Panc1 (cell line): ENCODE measurements around the gene SDK1. TPM values are rescaled to one million over a fixed set of nuclear protein-coding genes. Genes with fewer than 3 reads are reported as not detected.

Experiments
- ATAC-seq: fragments of 200-7000 bp; cut with Tn5 transposase; 2 replicates; pipeline ENCODE4 v1.9.1; 2020; ENCODE audit warnings: mild to moderate bottlenecking, moderate library complexity
- BruUV-seq: library from RNA; stranded (reverse); fragments of 400-500 nt; replicated peaks from 2 replicates; lab custom pipeline; 2021; lab: Mats Ljungman, UMichigan
- CTCF ChIA-PET: fragments of 300-600 bp; sonication (Branson Sonifier 250); formaldehyde crosslinking; loops from one replicate; lab custom pipeline; 2022; ENCODE audit warnings: antibody characterized with exemption; lab: Charles Lee
- POLR2A ChIA-PET: fragments of 300-600 bp; sonication (Branson Sonifier 250); formaldehyde crosslinking; loops from one replicate; lab custom pipeline; 2022; ENCODE audit warnings: antibody characterized with exemption; lab: Charles Lee
- DNase-seq: peaks from one replicate; pipeline ENCODE4 v3.0.0-alpha.2; 2010; ENCODE audit warnings: low read depth, low spot score
- H3K27ac ChIP-seq: 2 replicates; pipeline ENCODE4 v1.5.1; 2011; ENCODE audit warnings: mild to moderate bottlenecking, low read length, inconsistent platforms
- H3K27me3 ChIP-seq: fragments of 200-500 bp; sonication (Bioruptor generic); 2 replicates; pipeline ENCODE4 v1.6.0; 2014; ENCODE audit warnings: low read length, inconsistent platforms; ENCODE audit not compliant: control insufficient read depth, insufficient read depth
- H3K36me3 ChIP-seq: fragments of 200-500 bp; sonication (Bioruptor generic); 2 replicates; pipeline ENCODE4 v1.5.1; 2014; ENCODE audit warnings: inconsistent platforms, mild to moderate bottlenecking, low read length, moderate library complexity; ENCODE audit not compliant: control insufficient read depth, insufficient read depth
- H3K4me1 ChIP-seq: 2 replicates; pipeline ENCODE4 v1.5.1; 2011; ENCODE audit warnings: inconsistent platforms, mild to moderate bottlenecking, low read length, moderate library complexity; ENCODE audit not compliant: control insufficient read depth, insufficient read depth
- H3K4me3 ChIP-seq, 2 experiments: 2 replicates each; pipeline ENCODE4 v1.5.1; 2011 to 2012; ENCODE audit warnings: low read depth in 2 of 2, low read length in 2 of 2, mild to moderate bottlenecking in 2 of 2, inconsistent platforms in 1 of 2, moderate library complexity in 1 of 2
- H3K9me3 ChIP-seq: fragments of 200-500 bp; sonication (Bioruptor generic); 2 replicates; pipeline ENCODE4 v1.5.1; 2014; ENCODE audit warnings: low read depth, mild to moderate bottlenecking, inconsistent platforms, low read length, moderate library complexity; ENCODE audit not compliant: control insufficient read depth, insufficient read depth
- CTCF ChIP-seq: fragments of 450-650 bp; IDR thresholded peaks from 2 replicates; pipeline ENCODE4 v1.5.1; 2017; ENCODE audit warnings: mild to moderate bottlenecking
- POLR2AphosphoS5 ChIP-seq: IDR thresholded peaks from 2 replicates; pipeline ENCODE4 v1.6.1; 2012; ENCODE audit warnings: mild to moderate bottlenecking, low read depth, low read length, moderate library complexity
- SIN3A ChIP-seq: IDR thresholded peaks from 2 replicates; pipeline ENCODE4 v1.6.1; 2012; ENCODE audit warnings: low read depth, mild to moderate bottlenecking, low read length, moderate library complexity, borderline replicate concordance; ENCODE audit not compliant: insufficient read depth
- TCF7L2 ChIP-seq: IDR thresholded peaks from 2 replicates; pipeline ENCODE4 v1.6.1; 2011; ENCODE audit warnings: mild to moderate bottlenecking, low read depth, low read length, inconsistent platforms
- in situ Hi-C: cut with HindIII; loops from 2 replicates; pipeline ENCODE4 v1.10.0; 2016; ENCODE audit warnings: low sequenced_read_pairs, low pct_unique_long_range_greater_than_20kb
- intact Hi-C: fragments of 100-400 bp; cut with micrococcal nuclease; formaldehyde crosslinking; loops from one replicate; pipeline ENCODE4 v1.10.0; 2022; ENCODE audit not compliant: unreplicated experiment
- total RNA-seq: library from RNA; stranded (reverse); gene quantifications from one replicate; pipeline ENCODE4 v1.2.1, GENCODE V29; 2021; ENCODE audit not compliant: unreplicated experiment
- TF ChIP-seq, protein P1 (sequence below), 2 experiments: IDR thresholded peaks; 2 replicates each; pipeline ENCODE4 v1.6.1; 2011 to 2012; ENCODE audit warnings: low read depth in 2 of 2, control low read depth in 1 of 2, low read length in 1 of 2, mild to moderate bottlenecking in 1 of 2, moderate library complexity in 1 of 2; ENCODE audit not compliant: insufficient read depth in 1 of 2

Gene SDK1
- total RNA-seq, 1 experiment from 2014 or later: 47.4 TPM

- intact Hi-C loops: no loop called here
- CTCF ChIA-PET: no interaction called here
- no peak for ATAC-seq
- Histone ChIP-seq H3K4me3 (no peak overlapping the region), H3K27me3 (no peaks in the 10 kb centered on the region), H3K4me1 (peaks cover 9% of the 10 kb centered on the region), H3K9me3 (no peaks in the 10 kb centered on the region), H3K27ac (no peak overlapping the region), H3K36me3 (no peaks in the 10 kb centered on the region)
- POLR2A ChIA-PET: interaction anchor here (0.7 kb wide), 1 partner anchor 42 kb away, joined by 3 read pairs; no protein-coding TSS in a partner anchor
- in situ Hi-C loops: no loop called here
- TF ChIP-seq SIN3A: no peak
- TF ChIP-seq POLR2AphosphoS5: no peak
- no peak for TF ChIP-seq TCF7L2
- TF ChIP-seq, protein P1, sequence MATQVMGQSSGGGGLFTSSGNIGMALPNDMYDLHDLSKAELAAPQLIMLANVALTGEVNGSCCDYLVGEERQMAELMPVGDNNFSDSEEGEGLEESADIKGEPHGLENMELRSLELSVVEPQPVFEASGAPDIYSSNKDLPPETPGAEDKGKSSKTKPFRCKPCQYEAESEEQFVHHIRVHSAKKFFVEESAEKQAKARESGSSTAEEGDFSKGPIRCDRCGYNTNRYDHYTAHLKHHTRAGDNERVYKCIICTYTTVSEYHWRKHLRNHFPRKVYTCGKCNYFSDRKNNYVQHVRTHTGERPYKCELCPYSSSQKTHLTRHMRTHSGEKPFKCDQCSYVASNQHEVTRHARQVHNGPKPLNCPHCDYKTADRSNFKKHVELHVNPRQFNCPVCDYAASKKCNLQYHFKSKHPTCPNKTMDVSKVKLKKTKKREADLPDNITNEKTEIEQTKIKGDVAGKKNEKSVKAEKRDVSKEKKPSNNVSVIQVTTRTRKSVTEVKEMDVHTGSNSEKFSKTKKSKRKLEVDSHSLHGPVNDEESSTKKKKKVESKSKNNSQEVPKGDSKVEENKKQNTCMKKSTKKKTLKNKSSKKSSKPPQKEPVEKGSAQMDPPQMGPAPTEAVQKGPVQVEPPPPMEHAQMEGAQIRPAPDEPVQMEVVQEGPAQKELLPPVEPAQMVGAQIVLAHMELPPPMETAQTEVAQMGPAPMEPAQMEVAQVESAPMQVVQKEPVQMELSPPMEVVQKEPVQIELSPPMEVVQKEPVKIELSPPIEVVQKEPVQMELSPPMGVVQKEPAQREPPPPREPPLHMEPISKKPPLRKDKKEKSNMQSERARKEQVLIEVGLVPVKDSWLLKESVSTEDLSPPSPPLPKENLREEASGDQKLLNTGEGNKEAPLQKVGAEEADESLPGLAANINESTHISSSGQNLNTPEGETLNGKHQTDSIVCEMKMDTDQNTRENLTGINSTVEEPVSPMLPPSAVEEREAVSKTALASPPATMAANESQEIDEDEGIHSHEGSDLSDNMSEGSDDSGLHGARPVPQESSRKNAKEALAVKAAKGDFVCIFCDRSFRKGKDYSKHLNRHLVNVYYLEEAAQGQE (IDR thresholded peaks at IDR 0.05; ENCODE audit: insufficient read depth in 1 of 2, low read depth in 2 of 2, low read length in 1 of 2): no peak
- TF ChIP-seq CTCF: no peak
- no peak for DNase-seq
- no TSS peak for BruUV-seq
Observed at GRCh38 chr7:3924277-3924676, 623.2 kb downstream of the SDK1 start.

DNA sequence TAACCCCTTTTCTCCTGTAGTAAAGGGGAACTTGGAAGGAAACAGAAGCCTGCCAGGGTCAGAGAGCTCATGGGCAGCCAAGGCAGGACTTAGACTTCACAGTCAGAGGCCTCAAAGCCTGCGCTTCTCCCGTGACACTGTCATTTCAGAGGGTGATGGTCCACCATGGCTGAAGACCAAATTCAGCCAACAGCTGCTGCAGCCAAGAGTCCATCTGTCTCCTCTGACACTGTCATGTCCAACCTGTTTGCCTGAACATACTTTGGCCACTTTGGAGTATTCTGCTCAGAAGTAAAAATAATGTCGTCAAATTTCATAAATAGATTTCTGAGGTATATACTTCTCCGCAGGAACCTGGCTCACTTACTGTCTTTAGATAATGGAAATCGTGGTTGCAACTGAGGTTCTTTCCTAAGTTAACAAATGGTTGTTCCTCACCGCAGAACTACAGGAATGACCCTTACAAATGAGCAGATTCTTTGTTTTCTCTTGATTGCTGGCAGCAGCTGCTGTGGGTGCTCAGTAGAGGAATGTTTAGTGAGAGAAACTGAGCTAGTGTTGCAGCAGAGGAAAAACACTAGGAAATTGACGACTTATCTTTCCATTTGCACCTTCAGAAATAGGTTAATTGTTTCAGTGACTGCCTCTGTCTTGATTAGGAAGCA is 626.5 kb downstream of the SDK1 start:
- CTCF ChIA-PET: no interaction called here
- in situ Hi-C loops: no loop called here

More for the DNA sequence above, 626.5 kb downstream of the SDK1 start:
- H3K4me1 ChIP-seq: peaks cover 1% of the 10 kb centered on the region
- no peaks in the 10 kb centered on the region for H3K9me3 ChIP-seq
- DNase-seq: no peak
- H3K36me3 ChIP-seq: no peaks in the 10 kb centered on the region
- TF ChIP-seq, protein P1 (IDR thresholded peaks at IDR 0.05; ENCODE audit: insufficient read depth in 1 of 2, low read depth in 2 of 2, low read length in 1 of 2): no peak
- TF ChIP-seq TCF7L2 (no peak), CTCF (no peak), SIN3A (no peak), POLR2AphosphoS5 (no peak)
- no peak overlapping the region for H3K4me3 ChIP-seq
- intact Hi-C loops: no loop called here
- no peak for ATAC-seq
- H3K27me3 ChIP-seq: no peaks in the 10 kb centered on the region
- no TSS peak for BruUV-seq
- POLR2A ChIA-PET: no interaction called here
- no peak overlapping the region; the same call in 1 of the 2 replicates for H3K27ac ChIP-seq
